Iris pigment epithelial cell (primary cell): Measurements from ENCODE around the gene OR52N5.

Experiments used
- DNase-seq: peaks from one replicate; pipeline ENCODE4 v3.0.0-alpha.2; 2011; ENCODE audit warnings: low read depth

The OR52N5 gene

GRCh38 chr11:5783255-5783654 lies at the start of gene OR52N5:
OR52N5 (minus strand) TSS chr11:5783355; CDS start chr11:5778634, 4,721 bp downstream.
- DNase-seq: no peak

GRCh38 chr11:5831196-5831829 lies 48.2 kb upstream of the OR52N5 start:
- no peak for DNase-seq

- no peak for DNase-seq
Observed at GRCh38 chr11:5818245-5818886, 35.2 kb upstream of the OR52N5 start.

GRCh38 chr11:5815534-5815933 lies 32.4 kb upstream of the OR52N5 start:
- DNase-seq: no peak

GRCh38 chr11:5809905-5810795 lies 27.0 kb upstream of the OR52N5 start:
- no peak for DNase-seq

GRCh38 chr11:5809122-5809519 lies 26.0 kb upstream of the OR52N5 start:
- no peak for DNase-seq

GRCh38 chr11:5808500-5809121 lies 25.5 kb upstream of the OR52N5 start, which contains the start of gene OR52N2:
OR52N2 (plus strand) TSS chr11:5808924; CDS start chr11:5820336, 11,412 bp downstream.
- DNase-seq: peak; percentile 59

GRCh38 chr11:5807580-5807979 lies 24.4 kb upstream of the OR52N5 start:
- no peak for DNase-seq

GRCh38 chr11:5803982-5804381 lies 20.8 kb upstream of the OR52N5 start:
- no peak for DNase-seq

- DNase-seq: no peak
Observed at GRCh38 chr11:5796541-5796940, 13.4 kb upstream of the OR52N5 start.

GRCh38 chr11:5791165-5791564 lies 8.0 kb upstream of the OR52N5 start, which contains the start of gene OR52N1:
OR52N1 (minus strand) TSS chr11:5791265; CDS start chr11:5788816, 2,449 bp downstream.
- no peak for DNase-seq

- peak; percentile 34 for DNase-seq
Observed at GRCh38 chr11:5767056-5767455, 16.1 kb downstream of the OR52N5 start.

GRCh38 chr11:5753943-5754342 lies 29.2 kb downstream of the OR52N5 start, which contains the start of gene OR52N4:
OR52N4 (plus strand) TSS chr11:5754243; CDS start chr11:5754741, 498 bp downstream.
- no peak for DNase-seq

GRCh38 chr11:5749836-5750235 lies 33.3 kb downstream of the OR52N5 start:
- no peak for DNase-seq

- no peak for DNase-seq
Observed at GRCh38 chr11:5746614-5747013, 36.5 kb downstream of the OR52N5 start.

GRCh38 chr11:5738431-5738830 lies 44.7 kb downstream of the OR52N5 start:
- DNase-seq: no peak

GRCh38 chr11:5737670-5738392 lies 45.3 kb downstream of the OR52N5 start:
- peak; percentile 15 for DNase-seq

- peak; percentile 71 for DNase-seq
Observed at GRCh38 chr11:5737091-5737490, 46.1 kb downstream of the OR52N5 start.

GRCh38 chr11:5736396-5736795 lies 46.8 kb downstream of the OR52N5 start, which contains the start of gene OR56B1:
OR56B1 (plus strand) TSS chr11:5736448; CDS start chr11:5736517, 69 bp downstream.
- DNase-seq: peak; percentile 3

- no peak for DNase-seq
Observed at GRCh38 chr11:5727691-5728090, 55.5 kb downstream of the OR52N5 start.

GRCh38 chr11:5726351-5726750 lies 56.8 kb downstream of the OR52N5 start:
- no peak for DNase-seq
